Renal cortex interstitium (tissue), 11 donors: ENCODE data around the gene GPN3. TPM values are rescaled to one million over a fixed set of nuclear protein-coding genes. Genes with fewer than 3 reads are reported as not detected.
"Not testable (repeated sequence)": the region's sequence is repeated elsewhere in the genome, so short reads cannot be mapped to it uniquely, and the experiment has no call there.

ENCODE experiments used
- DNase-seq, 11 donors: peaks; one replicate each; pipeline ENCODE4 v3.0.0-alpha.2; 2013; ENCODE audit warnings: low read depth in 9 of 11, low spot score in 4 of 11; ENCODE audit errors: extremely low read depth in 1 of 11
- polyA plus RNA-seq, 3 donors: library from polyadenylated mRNA; unstranded; fragments of 120-200 nt; gene quantifications; one replicate each; pipeline ENCODE4 v1.2.1, GENCODE V29; 2013; ENCODE audit not compliant: insufficient read length in 3 of 3

The GPN3 gene
- polyA plus RNA-seq, 3 donors, result 31.6 to 37.3 (median 33.1) TPM

DNA sequence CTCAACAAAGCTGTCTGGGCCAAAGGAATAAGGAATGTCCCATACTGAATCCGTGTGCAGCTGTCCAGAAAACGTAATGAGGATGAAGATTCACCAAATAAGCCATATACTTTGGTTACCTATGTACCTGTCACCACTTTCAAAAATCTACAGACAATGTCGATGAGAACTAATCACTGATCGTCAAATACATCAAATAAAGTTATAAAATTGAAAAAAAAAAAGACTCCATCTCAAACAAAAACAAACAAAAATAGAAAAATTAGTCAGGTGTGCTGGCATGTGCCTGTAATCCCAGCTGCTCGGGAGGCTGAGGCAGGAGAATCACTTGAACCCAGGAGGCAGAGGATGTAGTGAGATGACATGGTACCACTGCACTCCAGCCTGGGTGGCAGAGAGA is 6.9 kb downstream of the GPN3 start:
- not testable (repeated sequence) for DNase-seq

DNA sequence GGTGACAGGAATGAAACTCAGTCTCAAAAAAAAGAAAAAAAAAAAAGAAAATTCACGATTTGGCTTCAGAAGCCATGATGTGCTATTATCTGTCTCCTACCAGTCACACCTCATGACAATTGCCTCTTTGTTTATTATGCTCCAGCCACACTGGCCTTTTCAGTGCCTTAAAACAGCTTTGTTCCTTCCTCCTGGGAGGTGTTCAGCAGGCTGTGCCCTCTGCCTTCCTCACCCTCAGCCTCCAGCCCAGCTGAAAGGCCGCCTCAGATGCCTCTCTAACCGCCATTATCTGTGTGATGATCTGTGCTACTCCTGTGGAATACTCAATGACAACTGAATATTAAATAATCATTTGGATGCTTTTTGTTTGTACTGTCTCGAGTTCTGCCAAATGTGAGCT is 9.3 kb downstream of the GPN3 start:
- no peak for DNase-seq

- DNase-seq, result no peak
Observed at GRCh38 chr12:110453569-110454296, 14.3 kb downstream of the GPN3 start.

GRCh38 chr12:110451263-110451662 is 16.8 kb downstream of the GPN3 start:
- DNase-seq, result no peak

DNA sequence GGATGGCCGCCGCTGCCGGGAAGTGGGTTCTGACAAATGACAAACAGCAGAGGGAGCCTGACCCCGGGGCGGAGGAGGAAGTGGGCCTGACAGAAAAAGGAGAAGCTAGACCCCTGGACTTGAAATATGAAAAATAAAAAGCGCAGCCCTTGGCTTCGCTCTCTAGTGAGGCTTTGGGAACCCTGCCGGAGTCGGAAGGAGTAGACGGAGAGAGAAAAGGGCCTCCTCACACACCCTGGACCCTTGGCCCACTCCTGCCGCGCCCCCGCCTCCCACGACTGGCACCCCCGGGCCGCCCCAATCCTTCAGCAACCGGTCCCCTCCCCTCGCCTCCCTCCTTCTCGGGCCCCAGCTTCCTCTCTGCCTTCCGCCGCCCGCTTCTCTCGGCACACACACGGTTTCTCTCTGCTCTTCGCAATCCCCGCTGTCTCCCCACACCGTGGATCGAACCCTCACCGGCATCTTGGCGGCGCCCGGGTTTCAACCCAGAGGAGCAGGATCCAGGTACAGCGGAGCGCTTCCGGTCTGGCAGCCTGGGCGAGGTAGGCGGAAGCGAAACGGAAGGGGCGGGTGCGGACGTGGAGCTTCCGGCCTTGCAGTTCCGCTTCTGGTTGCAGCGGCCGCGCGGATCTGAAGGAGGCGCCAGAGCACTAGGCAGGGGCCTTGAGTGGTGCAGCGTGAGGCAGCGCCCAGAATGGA is 18.1 kb downstream of the GPN3 start, which contains the start of gene ARPC3:
Gene ARPC3, minus strand, starts transcription at position 539 of the 699 bp plus-strand sequence. Its CDS starts 77 bp downstream, at position 462.
- peak; percentile 81 to 95 (median 91) for DNase-seq

- no peak for DNase-seq
Observed at GRCh38 chr12:110444455-110444854, 23.6 kb downstream of the GPN3 start.

DNA sequence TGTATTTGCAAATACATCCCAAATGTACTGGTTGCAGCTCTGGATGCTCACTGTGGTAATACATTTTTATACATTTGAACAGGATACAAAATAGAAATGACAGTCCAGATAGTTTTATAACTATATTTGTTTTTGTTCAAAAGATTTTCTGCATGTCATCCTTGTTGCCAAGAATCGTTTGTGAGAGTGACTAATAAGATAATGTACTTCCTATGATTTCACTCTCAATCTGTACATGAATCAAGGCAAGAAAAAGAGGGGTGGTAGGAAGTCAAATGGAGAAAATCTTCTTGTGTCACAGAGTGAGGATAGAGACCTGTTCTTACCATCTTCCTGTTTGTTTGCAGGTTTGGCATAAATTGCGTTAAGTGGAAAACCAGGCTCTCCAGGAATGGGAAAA is 31.8 kb downstream of the GPN3 start:
- no peak for DNase-seq

GRCh38 chr12:110431957-110432587 is 36.0 kb downstream of the GPN3 start:
- DNase-seq, result no peak

DNA sequence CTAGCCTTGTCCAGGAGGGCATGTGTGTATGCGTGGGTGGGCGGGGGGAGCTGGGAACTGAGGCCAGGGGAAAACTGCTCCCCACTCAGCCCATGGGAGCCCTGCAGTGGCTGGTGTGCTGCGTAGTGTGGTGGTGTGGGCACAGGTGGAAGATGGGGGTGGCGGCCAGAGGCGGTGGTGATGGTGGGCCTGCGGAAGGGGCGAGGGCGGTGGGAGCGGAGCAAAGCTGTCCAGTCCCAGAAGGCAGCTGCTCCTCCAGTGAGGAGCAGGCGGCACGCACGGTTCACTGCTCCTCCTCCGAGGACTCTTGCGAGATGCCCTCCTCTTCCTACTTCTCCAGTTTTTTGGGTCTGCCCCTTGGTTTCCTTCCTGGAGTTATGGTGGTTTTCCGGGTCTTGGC is 38.4 kb downstream of the GPN3 start:
- not testable (repeated sequence) for DNase-seq

GRCh38 chr12:110426406-110426805 is 41.7 kb downstream of the GPN3 start:
- DNase-seq, result no peak

DNA sequence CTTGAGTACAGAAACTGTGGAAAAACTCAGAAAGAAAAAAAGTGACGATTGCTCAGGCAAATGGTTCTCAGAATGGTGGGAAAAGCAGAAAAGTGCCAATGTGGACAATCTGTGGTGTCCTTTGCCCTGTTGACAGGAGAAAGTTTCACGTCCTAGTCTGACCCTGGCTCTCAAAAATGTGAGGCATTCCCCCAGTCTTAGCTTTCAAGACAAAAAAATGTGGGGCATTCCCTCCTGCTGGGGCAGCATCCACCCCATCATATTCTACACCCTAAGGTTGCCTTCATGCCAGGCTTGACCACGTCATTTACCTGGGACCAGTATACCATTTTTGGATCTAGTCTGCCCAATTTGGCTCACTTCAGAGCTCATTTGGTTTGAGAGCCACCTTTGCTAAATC is 43.8 kb downstream of the GPN3 start:
- DNase-seq, result no peak

DNA sequence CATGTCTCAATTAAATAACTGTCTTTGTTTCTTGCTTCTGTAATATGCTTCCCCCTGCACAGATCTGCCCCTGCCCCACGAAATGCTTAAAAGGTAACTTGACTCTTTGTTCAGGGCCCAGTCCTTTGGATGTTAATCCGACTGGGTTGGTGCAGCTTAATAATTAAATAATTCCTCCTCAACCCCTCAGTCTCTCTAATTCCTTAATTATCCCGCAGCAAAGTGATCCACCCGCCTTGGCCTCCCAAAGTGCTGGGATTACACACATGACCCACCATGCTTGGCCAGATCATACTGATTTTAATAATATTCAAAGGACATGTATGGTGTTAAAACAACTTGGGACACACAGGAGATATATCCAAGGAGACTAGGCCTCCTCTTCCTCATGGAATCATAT is 46.4 kb downstream of the GPN3 start:
- no peak for DNase-seq

DNA sequence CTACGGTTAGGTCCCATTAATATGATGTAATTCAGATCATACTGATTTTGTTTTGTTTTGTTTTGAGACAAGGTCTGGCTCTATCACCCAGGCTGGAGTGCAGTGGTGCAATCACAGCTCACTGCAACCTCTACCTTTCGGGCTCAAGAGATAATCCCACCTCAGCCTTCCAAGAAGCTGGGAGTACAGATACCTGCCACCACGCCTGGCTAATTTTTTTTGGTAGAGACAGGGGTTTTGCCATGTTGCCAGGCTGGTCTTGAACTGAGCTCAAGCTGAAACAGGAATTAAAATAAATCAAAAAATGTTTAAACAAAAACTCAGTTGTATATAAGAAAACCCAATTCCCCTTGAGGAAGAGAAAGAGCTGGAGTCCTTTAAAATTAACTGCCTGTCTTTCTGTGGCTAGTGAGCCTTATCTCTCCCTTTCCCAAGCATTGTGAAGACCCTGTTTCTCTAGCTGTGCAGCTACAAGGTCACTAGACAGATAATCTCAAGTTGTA is 46.8 kb downstream of the GPN3 start:
- DNase-seq, result no peak

- DNase-seq, result not testable (repeated sequence)
Observed at GRCh38 chr12:110420644-110421043, 47.4 kb downstream of the GPN3 start.

- DNase-seq, result not testable (repeated sequence)
Observed at GRCh38 chr12:110417113-110417512, 50.9 kb downstream of the GPN3 start.

GRCh38 chr12:110410086-110410485 is 58.0 kb downstream of the GPN3 start:
- not testable (repeated sequence) for DNase-seq

- not testable (repeated sequence) for DNase-seq
Observed at GRCh38 chr12:110405126-110405662, 62.9 kb downstream of the GPN3 start.

GRCh38 chr12:110403976-110404682 is 63.9 kb downstream of the GPN3 start:
- peak in 10 of 11 donors; percentile 46 to 71 (median 62) for DNase-seq
